ENCODE measurements around the gene PAEP. TPM values are rescaled to one million over a fixed set of nuclear protein-coding genes. Genes with fewer than 3 reads are reported as not detected.

PAEP gene
- total RNA-seq, 1 donor from 2014 or later, result not detected

DNA sequence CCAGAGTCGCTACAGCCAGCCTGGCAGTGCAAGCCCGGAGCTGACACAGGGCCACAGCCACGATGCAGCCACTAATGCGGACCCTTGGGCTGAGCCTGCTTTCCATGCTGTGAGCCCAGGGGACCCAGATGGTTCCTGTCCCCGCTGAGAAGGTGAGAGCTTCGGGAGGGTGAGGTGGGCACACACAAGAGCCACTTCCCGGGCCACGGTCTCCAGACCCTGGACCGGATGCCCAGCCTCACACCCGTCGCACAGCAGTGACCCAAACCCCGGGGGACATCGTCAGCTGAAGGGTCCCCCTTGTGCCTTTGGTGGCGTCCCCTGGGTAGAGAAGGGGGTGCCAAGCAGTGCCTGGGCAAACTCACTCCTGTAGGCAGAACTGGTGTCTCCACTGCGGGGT, 13.4 kb downstream of the PAEP start:
- Histone ChIP-seq H3K4me1 (no peaks in the 10 kb centered on the region), H3K27me3 (ENCODE audit: low read depth) (peaks cover 47% of the 10 kb centered on the region), H3K4me3 (no peak overlapping the region), H3K36me3 (no peaks in the 10 kb centered on the region), H3K27ac (replicated peaks) (no peak overlapping the region), H3K9me3 (replicated peaks) (peaks cover 7% of the 10 kb centered on the region)
- DNase-seq, result no peak
- no peak for TF ChIP-seq CTCF (IDR thresholded peaks at IDR 0.05; ENCODE audit: borderline replicate concordance)
- intact Hi-C loops (cut with micrococcal nuclease), result no loop called here

- no peak overlapping the region for H3K4me3 ChIP-seq
- H3K9me3 ChIP-seq (replicated peaks), result peaks cover 4% of the 10 kb centered on the region
- intact Hi-C loops (cut with micrococcal nuclease), result no loop called here
- no peaks in the 10 kb centered on the region for H3K4me1 ChIP-seq
- peaks cover 58% of the 10 kb centered on the region for H3K27me3 ChIP-seq (ENCODE audit: low read depth)
- DNase-seq, result no peak
- no peak for TF ChIP-seq CTCF (IDR thresholded peaks at IDR 0.05; ENCODE audit: borderline replicate concordance)
- no peak overlapping the region for H3K27ac ChIP-seq (replicated peaks)
- H3K36me3 ChIP-seq, result no peaks in the 10 kb centered on the region
Measured at GRCh38 chr9:135575995-135576631, 14.6 kb downstream of the PAEP start.

DNA sequence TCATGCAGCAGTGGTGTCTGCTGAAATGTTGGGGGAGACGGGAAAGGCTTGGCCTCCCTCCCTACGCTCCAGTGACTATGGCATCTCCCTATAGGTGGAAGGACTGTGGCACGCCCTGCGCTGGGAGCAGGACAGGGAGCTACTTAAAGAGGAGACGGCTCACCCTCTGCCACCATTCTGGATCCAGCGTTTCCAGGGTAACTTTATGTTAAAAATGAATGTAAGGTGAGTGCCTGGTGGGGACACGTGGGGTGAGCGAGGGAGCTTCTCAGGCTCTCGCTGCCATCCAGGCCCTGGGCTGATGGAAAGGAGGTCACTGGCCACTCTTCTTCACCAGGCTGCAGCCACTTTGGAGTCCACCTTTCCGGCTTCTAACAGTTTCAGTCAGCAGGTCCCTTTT, 15.7 kb downstream of the PAEP start:
- no peaks in the 10 kb centered on the region for H3K9me3 ChIP-seq (replicated peaks)
- TF ChIP-seq CTCF (IDR thresholded peaks at IDR 0.05; ENCODE audit: borderline replicate concordance), result no peak
- no peaks in the 10 kb centered on the region for H3K36me3 ChIP-seq
- DNase-seq, result no peak
- intact Hi-C loops (cut with micrococcal nuclease), result no loop called here
- H3K27ac ChIP-seq (replicated peaks), result no peak overlapping the region
- H3K27me3 ChIP-seq (ENCODE audit: low read depth), result peaks cover 59% of the 10 kb centered on the region
- H3K4me3 ChIP-seq, result no peak overlapping the region
- no peaks in the 10 kb centered on the region for H3K4me1 ChIP-seq

DNA sequence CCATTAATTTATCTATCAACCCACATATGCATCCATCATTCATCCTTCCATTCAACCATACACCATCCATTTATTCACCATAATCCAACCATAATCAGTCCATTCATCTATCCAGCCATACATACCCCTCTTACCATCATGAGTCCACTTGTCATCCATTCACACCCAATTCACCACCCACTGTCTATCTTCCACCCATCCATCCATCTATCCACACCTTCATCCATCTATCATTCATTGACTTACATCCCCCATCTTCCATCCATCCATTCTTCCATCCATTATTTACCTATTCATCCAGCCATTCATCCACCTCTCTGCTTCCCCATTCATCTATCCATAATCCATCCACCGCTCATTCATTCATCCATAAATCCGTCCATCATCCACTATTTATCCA, 17.8 kb downstream of the PAEP start:
- no peaks in the 10 kb centered on the region for H3K36me3 ChIP-seq
- H3K4me1 ChIP-seq, result no peaks in the 10 kb centered on the region
- TF ChIP-seq CTCF (IDR thresholded peaks at IDR 0.05; ENCODE audit: borderline replicate concordance), result no peak
- peaks cover 63% of the 10 kb centered on the region for H3K27me3 ChIP-seq (ENCODE audit: low read depth)
- intact Hi-C loops (cut with micrococcal nuclease), result no loop called here
- no peak overlapping the region for H3K4me3 ChIP-seq
- H3K27ac ChIP-seq (replicated peaks), result no peak overlapping the region
- H3K9me3 ChIP-seq (replicated peaks), result no peaks in the 10 kb centered on the region
- DNase-seq, result no peak

DNA sequence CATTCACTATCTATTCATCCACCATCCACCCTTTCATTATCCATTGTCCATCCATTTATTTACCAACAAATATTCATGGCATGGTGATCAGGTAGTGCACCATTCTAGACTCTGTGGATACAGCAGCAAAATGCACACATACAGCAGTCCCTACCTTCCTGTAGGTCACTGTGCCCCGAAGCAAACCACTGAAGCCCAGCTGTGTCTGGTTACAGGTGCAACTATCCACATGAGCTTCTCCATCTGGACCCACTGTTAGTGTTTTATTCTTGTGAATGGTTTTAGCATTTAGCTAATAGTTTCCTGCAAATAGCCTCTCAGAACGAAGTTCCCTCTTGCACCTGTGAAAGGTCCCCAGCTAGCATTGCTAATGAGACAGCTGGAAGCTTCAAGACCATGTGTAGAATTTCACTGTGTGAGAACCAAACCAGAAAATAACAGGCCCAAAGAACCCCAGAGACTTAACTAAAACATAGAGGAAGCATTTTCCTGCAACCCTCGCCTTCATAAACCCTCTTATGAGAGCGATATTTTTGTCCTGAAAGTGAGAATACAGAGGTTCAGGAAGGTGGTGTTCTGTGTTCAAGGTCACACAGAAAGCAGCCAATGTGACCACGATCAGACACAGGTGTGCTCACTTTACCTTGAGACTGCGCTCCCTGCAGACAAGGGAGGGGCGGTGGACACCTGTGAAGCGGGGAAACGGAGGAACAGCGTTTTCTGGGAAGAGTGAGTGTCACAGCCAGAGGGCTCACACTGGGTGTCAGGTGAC, 18.5 kb downstream of the PAEP start:
- no peaks in the 10 kb centered on the region for H3K9me3 ChIP-seq (replicated peaks)
- no peaks in the 10 kb centered on the region for H3K36me3 ChIP-seq
- intact Hi-C loops (cut with micrococcal nuclease), result no loop called here
- no peaks in the 10 kb centered on the region for H3K4me1 ChIP-seq
- no peak for TF ChIP-seq CTCF (IDR thresholded peaks at IDR 0.05; ENCODE audit: borderline replicate concordance)
- H3K4me3 ChIP-seq, result no peak overlapping the region
- H3K27ac ChIP-seq (replicated peaks), result no peak overlapping the region
- H3K27me3 ChIP-seq (ENCODE audit: low read depth), result peaks cover 56% of the 10 kb centered on the region
- DNase-seq, result no peak

Measured in left ventricle myocardium inferior (tissue), 1 donor.